ENCODE data around the gene SHISAL2B.
"Not testable (repeated sequence)": the region's sequence is repeated elsewhere in the genome, so short reads cannot be mapped to it uniquely, and the experiment has no call there.

Gene SHISAL2B

DNA sequence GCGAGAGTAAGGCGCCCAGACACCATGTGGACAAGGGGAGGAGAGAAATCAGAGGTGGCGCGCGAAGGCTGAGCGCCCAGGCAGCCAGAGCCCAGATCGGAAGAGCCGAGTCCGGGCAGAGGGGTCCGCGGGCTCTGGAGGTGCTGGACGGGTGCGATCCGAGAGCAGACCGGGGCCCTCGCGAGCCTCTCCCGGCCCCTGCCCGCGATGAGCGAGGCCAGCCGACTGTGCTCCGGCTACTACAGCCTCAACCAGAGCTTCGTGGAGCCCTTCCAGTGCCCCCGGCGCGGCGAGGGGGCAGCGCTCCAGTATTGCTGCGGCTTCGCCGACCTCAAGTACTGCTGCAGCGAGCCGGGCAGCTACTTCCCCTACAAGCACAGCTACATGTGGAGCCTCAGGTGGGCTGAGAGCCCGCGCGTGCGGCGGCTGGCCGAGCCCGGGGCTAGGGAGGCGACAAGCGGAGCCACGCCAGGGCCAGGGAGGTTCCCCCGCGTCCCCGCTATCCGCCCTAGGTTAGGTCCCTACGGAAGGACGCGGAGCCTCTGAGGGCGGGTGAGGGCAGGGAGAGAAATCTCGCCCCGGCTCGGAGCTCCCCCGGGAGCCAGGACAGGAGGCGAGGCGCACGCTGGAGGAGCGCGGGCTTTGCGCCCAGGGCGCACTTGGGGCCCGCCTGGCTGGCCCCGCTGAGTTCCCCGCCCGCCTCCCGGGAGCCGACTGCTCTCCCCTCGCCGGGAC, at the start of gene SHISAL2B:
SHISAL2B (plus strand) TSS at position 87 of the 735 bp plus-strand sequence; CDS start at position 208, 121 bp downstream.
- DNase-seq (ENCODE audit: low read depth, low spot score) = no peak

DNA sequence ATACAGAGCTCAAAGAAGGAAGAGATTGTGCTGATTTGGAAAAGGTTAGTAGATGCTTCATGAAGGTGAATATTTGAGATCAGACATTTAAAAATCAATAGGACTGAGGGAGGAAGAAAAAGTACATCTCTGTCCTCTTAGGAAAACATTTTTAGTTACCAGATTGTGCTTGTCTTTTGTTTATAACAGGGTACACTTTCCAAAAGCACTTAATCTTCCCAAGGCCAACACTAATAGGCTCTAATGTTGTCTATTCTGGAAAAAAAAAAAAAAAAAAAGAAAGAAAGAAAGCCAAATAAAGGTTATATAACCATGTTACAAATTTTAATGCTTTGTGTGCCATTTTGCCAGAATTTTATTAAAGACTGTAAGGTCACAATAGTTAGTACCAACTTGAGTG, 45.5 kb upstream of the SHISAL2B start:
- H3K27ac ChIP-seq (ENCODE audit: low read length) = no peak overlapping the region
- peaks cover 4% of the 10 kb centered on the region; the same call in 1 of the 2 replicates for H3K4me1 ChIP-seq (ENCODE audit: control insufficient read depth, insufficient read depth, low read length)
- no peak overlapping the region for H3K4me3 ChIP-seq (ENCODE audit: low read length)
- H3K9me3 ChIP-seq (ENCODE audit: control insufficient read depth, insufficient read depth, low read length) = no peaks in the 10 kb centered on the region
- H3K36me3 ChIP-seq (ENCODE audit: control insufficient read depth, insufficient read depth, low read length) = no peaks in the 10 kb centered on the region
- DNase-seq (ENCODE audit: low read depth, low spot score) = no peak
- no peaks in the 10 kb centered on the region for H3K27me3 ChIP-seq (ENCODE audit: control insufficient read depth, insufficient read depth, low read length)

More for the DNA sequence above, at the start of gene SHISAL2B:
- Histone ChIP-seq H3K27ac (ENCODE audit: low read length) (no peak within 1 kb of the TSS), H3K27me3 (ENCODE audit: control insufficient read depth, insufficient read depth, low read length) (no peaks in the 10 kb centered on the region; the same call in 1 of the 2 replicates), H3K36me3 (ENCODE audit: control insufficient read depth, insufficient read depth, low read length) (no peaks in the 10 kb centered on the region), H3K9me3 (ENCODE audit: control insufficient read depth, insufficient read depth, low read length) (no peaks in the 10 kb centered on the region), H3K4me1 (ENCODE audit: control insufficient read depth, insufficient read depth, low read length) (no peaks in the 10 kb centered on the region; the same call in 1 of the 2 replicates), H3K4me3 (ENCODE audit: low read length) (peak within 1 kb of the TSS; percentile 54)
- no CpG with 5 or more reads among the region's 71 CpGs for WGBS (ENCODE audit: insufficient coverage, insufficient read length)

- WGBS (ENCODE audit: insufficient coverage, insufficient read length) = no CpG with 5 or more reads among the region's 3 CpGs
- no peak overlapping the region for H3K4me3 ChIP-seq (ENCODE audit: low read length)
- no peaks in the 10 kb centered on the region for H3K36me3 ChIP-seq (ENCODE audit: control insufficient read depth, insufficient read depth, low read length)
These were observed 44.1 kb upstream of the SHISAL2B start for GRCh38 chr5:64646169-64646568.

GRCh38 chr5:64649512-64649911, 40.8 kb upstream of the SHISAL2B start:
- no peaks in the 10 kb centered on the region for H3K9me3 ChIP-seq (ENCODE audit: control insufficient read depth, insufficient read depth, low read length)
- no peak overlapping the region for H3K27ac ChIP-seq (ENCODE audit: low read length)
- peaks cover 4% of the 10 kb centered on the region; the same call in 1 of the 2 replicates for H3K4me1 ChIP-seq (ENCODE audit: control insufficient read depth, insufficient read depth, low read length)
- no peak for DNase-seq (ENCODE audit: low read depth, low spot score)
- no peaks in the 10 kb centered on the region for H3K36me3 ChIP-seq (ENCODE audit: control insufficient read depth, insufficient read depth, low read length)
- H3K27me3 ChIP-seq (ENCODE audit: control insufficient read depth, insufficient read depth, low read length) = no peaks in the 10 kb centered on the region
- no CpG with 5 or more reads among the region's 2 CpGs for WGBS (ENCODE audit: insufficient coverage, insufficient read length)
- no peak overlapping the region for H3K4me3 ChIP-seq (ENCODE audit: low read length)

More at GRCh38 chr5:64646169-64646568, 44.1 kb upstream of the SHISAL2B start:
- no peak overlapping the region for H3K27ac ChIP-seq (ENCODE audit: low read length)
- no peaks in the 10 kb centered on the region for H3K27me3 ChIP-seq (ENCODE audit: control insufficient read depth, insufficient read depth, low read length)
- no peak for DNase-seq (ENCODE audit: low read depth, low spot score)
- no peaks in the 10 kb centered on the region for H3K9me3 ChIP-seq (ENCODE audit: control insufficient read depth, insufficient read depth, low read length)
- H3K4me1 ChIP-seq (ENCODE audit: control insufficient read depth, insufficient read depth, low read length) = peaks cover 4% of the 10 kb centered on the region; the same call in 1 of the 2 replicates

GRCh38 chr5:64653766-64654560, 36.3 kb upstream of the SHISAL2B start:
- DNase-seq (ENCODE audit: low read depth, low spot score) = no peak
- no CpG with 5 or more reads among the region's 3 CpGs for WGBS (ENCODE audit: insufficient coverage, insufficient read length)

DNA sequence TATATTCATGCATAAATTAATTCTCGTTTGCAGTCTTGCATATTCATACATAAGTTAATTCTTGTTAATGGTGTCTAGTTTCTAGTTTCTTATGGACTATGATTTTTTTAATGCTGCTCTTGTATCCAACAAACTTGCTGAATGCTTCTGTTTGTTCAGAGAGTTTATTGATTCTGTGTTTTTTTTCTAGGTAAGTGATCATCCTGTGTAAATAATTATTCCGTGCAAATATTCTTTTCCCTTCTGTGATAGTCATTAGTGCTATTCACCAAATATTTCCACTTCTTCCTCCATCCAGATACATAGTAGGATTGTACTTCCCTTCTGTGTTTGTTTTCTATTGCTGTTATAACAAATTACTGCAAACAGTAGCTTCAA, 35.8 kb upstream of the SHISAL2B start:
- no peak for DNase-seq (ENCODE audit: low read depth, low spot score)
- Histone ChIP-seq H3K36me3 (ENCODE audit: control insufficient read depth, insufficient read depth, low read length) (no peaks in the 10 kb centered on the region), H3K9me3 (ENCODE audit: control insufficient read depth, insufficient read depth, low read length) (no peaks in the 10 kb centered on the region), H3K27me3 (ENCODE audit: control insufficient read depth, insufficient read depth, low read length) (no peaks in the 10 kb centered on the region), H3K4me3 (ENCODE audit: low read length) (no peak overlapping the region), H3K27ac (ENCODE audit: low read length) (no peak overlapping the region), H3K4me1 (ENCODE audit: control insufficient read depth, insufficient read depth, low read length) (no peaks in the 10 kb centered on the region)
- WGBS (ENCODE audit: insufficient coverage, insufficient read length) = no CpG with 5 or more reads among the region's 2 CpGs

More at GRCh38 chr5:64653766-64654560, 36.3 kb upstream of the SHISAL2B start:
- Histone ChIP-seq H3K27me3 (ENCODE audit: control insufficient read depth, insufficient read depth, low read length) (no peaks in the 10 kb centered on the region), H3K27ac (ENCODE audit: low read length) (no peak overlapping the region), H3K4me3 (ENCODE audit: low read length) (no peak overlapping the region), H3K4me1 (ENCODE audit: control insufficient read depth, insufficient read depth, low read length) (no peaks in the 10 kb centered on the region), H3K36me3 (ENCODE audit: control insufficient read depth, insufficient read depth, low read length) (no peaks in the 10 kb centered on the region), H3K9me3 (ENCODE audit: control insufficient read depth, insufficient read depth, low read length) (no peaks in the 10 kb centered on the region)

DNA sequence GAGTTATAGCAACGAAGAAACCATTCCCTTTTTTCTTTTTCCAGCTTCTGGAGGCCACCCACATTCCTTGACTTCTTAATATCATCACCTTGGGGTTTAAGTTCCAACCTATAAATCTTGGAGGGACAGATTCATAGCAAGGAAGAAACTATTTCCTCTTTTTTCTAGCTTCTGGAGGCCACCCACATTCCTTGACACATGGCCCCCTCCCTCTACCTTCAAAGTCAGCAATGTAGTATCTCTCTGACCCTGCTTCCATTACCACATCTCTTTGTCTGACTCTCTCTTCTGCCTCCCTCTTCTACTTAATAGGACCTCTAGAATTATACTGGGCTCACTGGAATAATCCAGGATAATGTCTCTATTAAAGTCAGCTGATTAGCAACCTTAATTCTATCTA, 34.7 kb upstream of the SHISAL2B start:
- no peaks in the 10 kb centered on the region for H3K36me3 ChIP-seq (ENCODE audit: control insufficient read depth, insufficient read depth, low read length)
- no peak overlapping the region for H3K27ac ChIP-seq (ENCODE audit: low read length)
- H3K27me3 ChIP-seq (ENCODE audit: control insufficient read depth, insufficient read depth, low read length) = no peaks in the 10 kb centered on the region
- no peak overlapping the region for H3K4me3 ChIP-seq (ENCODE audit: low read length)
- WGBS (ENCODE audit: insufficient coverage, insufficient read length) = no CpG with 5 or more reads among the region's 1 CpG
- no peaks in the 10 kb centered on the region for H3K9me3 ChIP-seq (ENCODE audit: control insufficient read depth, insufficient read depth, low read length)
- DNase-seq (ENCODE audit: low read depth, low spot score) = no peak
- H3K4me1 ChIP-seq (ENCODE audit: control insufficient read depth, insufficient read depth, low read length) = no peaks in the 10 kb centered on the region

DNA sequence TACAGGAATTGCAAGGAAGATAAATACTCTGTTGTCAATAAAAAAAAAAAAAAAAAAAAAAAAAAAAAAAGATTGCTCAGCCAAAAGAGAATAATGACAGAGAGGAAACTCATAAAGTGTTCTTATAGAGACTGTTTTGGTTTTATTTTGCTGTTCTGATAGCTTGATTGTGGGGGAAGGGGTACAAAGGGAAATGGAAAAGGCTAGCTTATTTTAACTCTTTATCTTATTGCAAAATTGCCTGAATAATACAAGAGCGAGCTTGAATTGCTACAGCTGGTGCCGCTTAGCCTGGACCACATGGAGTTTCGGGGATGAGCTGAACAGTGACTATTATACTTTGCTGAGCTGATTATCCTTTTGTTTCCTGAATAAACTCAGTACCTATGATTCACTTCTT, 31.0 kb upstream of the SHISAL2B start:
- no peaks in the 10 kb centered on the region for H3K9me3 ChIP-seq (ENCODE audit: control insufficient read depth, insufficient read depth, low read length)
- no CpG with 5 or more reads among the region's 3 CpGs for WGBS (ENCODE audit: insufficient coverage, insufficient read length)
- H3K36me3 ChIP-seq (ENCODE audit: control insufficient read depth, insufficient read depth, low read length) = no peaks in the 10 kb centered on the region
- no peaks in the 10 kb centered on the region for H3K4me1 ChIP-seq (ENCODE audit: control insufficient read depth, insufficient read depth, low read length)
- H3K4me3 ChIP-seq (ENCODE audit: low read length) = no peak overlapping the region
- no peaks in the 10 kb centered on the region for H3K27me3 ChIP-seq (ENCODE audit: control insufficient read depth, insufficient read depth, low read length)
- DNase-seq (ENCODE audit: low read depth, low spot score) = no peak
- H3K27ac ChIP-seq (ENCODE audit: low read length) = no peak overlapping the region

GRCh38 chr5:64663181-64663580, 27.1 kb upstream of the SHISAL2B start:
- WGBS (ENCODE audit: insufficient coverage, insufficient read length) = no CpG with 5 or more reads among the region's 6 CpGs

GRCh38 chr5:64665243-64665642, 25.1 kb upstream of the SHISAL2B start:
- Histone ChIP-seq H3K9me3 (ENCODE audit: control insufficient read depth, insufficient read depth, low read length) (no peaks in the 10 kb centered on the region), H3K4me3 (ENCODE audit: low read length) (no peak overlapping the region), H3K27ac (ENCODE audit: low read length) (no peak overlapping the region), H3K36me3 (ENCODE audit: control insufficient read depth, insufficient read depth, low read length) (no peaks in the 10 kb centered on the region), H3K4me1 (ENCODE audit: control insufficient read depth, insufficient read depth, low read length) (no peaks in the 10 kb centered on the region), H3K27me3 (ENCODE audit: control insufficient read depth, insufficient read depth, low read length) (no peaks in the 10 kb centered on the region)
- WGBS (ENCODE audit: insufficient coverage, insufficient read length) = no CpG with 5 or more reads among the region's 2 CpGs
- DNase-seq (ENCODE audit: low read depth, low spot score) = no peak

More at GRCh38 chr5:64663181-64663580, 27.1 kb upstream of the SHISAL2B start:
- DNase-seq (ENCODE audit: low read depth, low spot score); H3K36me3 ChIP-seq (ENCODE audit: control insufficient read depth, insufficient read depth, low read length); H3K4me3 ChIP-seq (ENCODE audit: low read length); H3K27ac ChIP-seq (ENCODE audit: low read length); H3K4me1 ChIP-seq (ENCODE audit: control insufficient read depth, insufficient read depth, low read length); H3K9me3 ChIP-seq (ENCODE audit: control insufficient read depth, insufficient read depth, low read length); H3K27me3 ChIP-seq (ENCODE audit: control insufficient read depth, insufficient read depth, low read length): not testable (repeated sequence)

Measured in iPS DF 6.9 (cell line).